Stimulated activated CD8-positive, alpha-beta memory T cell treated with anti-CD3 and anti-CD28 coated beads, Interleukin-2, amount 100 ng/mL, for 48 hours (primary cell): Measurements from ENCODE around the gene SERPINI1.
"Not testable (repeated sequence)": the region's sequence is repeated elsewhere in the genome, so short reads cannot be mapped to it uniquely, and the experiment has no call there.

Experiments
- DNase-seq, 2 donors: peaks; one replicate each; pipeline ENCODE4 v3.0.0-alpha.2; 2020; ENCODE audit warnings: low read depth in 2 of 2

The SERPINI1 gene

DNA sequence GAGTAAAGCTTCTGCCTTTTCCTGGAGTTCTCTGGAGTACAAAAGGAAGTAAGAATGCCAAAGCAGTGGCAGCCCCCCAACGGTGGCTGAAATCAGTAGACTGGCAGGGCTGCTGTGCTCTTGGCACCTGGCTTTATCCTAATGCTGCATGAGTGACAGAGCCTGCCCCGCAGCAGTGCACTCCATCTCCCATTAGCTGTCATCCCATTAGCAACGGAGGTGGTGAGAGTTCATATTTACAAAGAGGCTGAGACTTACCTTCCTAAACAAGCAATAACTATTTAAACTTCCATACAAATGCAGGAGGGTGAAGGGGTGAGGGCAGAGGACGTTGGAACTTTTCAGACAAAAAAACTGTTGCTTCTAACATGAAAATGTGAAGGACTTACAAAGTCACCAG is 51.9 kb downstream of the SERPINI1 start:
- no peak for DNase-seq

- DNase-seq: no peak
Observed at GRCh38 chr3:167798443-167798842, 62.9 kb downstream of the SERPINI1 start.

DNA sequence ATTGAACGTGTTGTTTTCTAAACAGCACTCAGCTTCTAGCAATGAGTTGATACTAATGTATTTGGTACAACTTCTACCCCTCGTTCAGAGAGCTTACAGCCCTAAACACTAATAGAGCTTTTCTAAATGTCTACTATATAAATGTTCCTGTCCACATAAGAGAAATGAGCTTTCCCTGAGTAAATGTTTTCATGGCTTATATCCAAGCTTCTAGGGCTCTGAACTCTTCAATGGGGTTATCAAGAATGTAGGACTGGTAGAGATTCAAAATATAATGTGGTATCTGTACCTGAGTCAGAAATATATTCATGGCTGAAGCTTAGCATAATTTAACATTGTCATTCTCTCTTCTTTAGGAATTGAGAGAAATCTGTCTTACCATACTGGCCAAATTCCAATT is 73.4 kb downstream of the SERPINI1 start:
- DNase-seq: no peak

- DNase-seq: no peak
Observed at GRCh38 chr3:167810236-167810635, 74.7 kb downstream of the SERPINI1 start.

DNA sequence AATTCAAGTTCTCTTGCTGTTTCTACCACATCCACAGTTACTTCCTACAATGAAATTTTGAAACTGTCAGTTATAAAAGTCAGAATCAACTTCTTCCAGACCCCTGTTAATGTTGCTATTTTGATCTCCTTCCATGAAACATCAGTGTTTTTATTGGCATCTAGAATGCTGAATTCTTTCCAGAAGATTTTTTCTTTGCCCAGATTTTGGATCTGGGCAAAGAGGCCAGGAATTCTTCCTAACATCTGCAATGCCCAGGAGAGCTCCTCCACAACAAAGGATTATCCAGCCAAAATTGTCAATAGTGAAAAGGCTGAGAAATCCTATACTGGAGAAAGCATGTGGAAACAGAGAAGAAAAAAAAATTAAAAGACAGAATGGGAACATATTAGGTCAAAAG is 75.5 kb downstream of the SERPINI1 start:
- no peak for DNase-seq

DNA sequence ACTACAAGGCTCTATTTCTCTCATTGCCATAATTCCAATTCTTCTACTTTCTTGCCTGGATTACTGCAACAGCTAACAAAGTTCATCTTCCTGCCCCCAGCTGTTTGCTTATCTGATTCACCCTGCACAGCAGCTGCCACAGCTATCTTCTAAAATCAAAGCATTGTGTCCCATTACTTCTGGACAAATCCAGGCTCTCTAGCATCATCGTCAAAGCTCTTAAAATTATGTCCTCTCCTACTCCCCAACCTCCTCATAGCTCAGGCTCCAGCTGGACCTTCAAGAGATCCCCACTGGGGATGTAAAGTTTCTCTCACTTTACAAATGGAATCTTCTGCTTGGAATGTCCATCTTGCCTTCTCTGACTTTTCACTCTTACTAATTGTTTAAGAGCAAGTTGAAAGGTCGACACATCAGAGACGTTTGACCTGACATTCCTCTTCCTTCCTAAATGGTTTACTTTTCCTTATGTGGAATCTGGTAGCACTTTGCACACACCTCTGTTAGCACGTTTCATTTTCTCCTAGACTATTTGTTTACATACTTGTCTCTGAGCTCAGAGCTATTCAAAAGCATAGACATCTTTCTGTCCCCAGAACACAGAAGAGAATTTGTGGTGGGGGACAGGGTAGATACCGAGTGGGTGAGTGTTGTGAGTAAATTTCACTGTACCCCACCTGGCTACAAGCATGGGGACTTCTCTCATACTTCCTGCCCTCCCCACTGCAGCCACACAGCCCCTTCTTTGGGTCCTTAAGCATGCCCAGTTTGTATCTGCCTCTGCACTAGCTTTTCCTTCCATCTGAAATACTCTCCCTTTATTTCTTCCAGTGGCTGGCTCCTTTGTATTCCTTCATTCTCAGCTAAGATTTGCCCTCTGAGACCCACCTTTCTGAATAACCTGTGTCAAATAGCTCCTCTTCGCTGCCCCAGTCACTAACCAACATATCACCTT is 77.9 kb downstream of the SERPINI1 start:
- DNase-seq: no peak

DNA sequence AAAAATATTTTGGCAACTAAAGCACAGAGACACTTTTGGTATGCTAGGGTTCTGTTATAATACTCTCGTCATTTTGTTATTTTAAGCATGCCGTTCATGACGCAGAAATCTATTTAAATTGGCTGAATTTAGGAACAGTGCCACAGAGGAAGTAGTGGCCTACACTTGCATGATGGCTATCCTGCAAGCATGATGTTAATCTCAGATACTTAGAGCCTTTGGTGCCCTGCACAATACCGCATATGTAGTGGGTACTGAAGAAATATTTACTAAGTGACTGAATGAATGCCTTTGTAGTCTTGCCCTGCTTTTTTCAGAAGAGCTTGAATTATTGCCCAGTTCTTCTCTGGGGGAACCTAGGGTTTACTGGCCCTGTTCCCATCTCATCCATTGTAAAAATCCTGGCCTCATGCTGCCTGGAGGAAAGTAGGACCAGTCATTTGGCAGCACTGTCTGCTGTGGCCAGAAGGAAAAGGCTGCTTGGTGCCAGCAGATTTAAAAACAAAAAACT is 79.0 kb downstream of the SERPINI1 start:
- no peak for DNase-seq

DNA sequence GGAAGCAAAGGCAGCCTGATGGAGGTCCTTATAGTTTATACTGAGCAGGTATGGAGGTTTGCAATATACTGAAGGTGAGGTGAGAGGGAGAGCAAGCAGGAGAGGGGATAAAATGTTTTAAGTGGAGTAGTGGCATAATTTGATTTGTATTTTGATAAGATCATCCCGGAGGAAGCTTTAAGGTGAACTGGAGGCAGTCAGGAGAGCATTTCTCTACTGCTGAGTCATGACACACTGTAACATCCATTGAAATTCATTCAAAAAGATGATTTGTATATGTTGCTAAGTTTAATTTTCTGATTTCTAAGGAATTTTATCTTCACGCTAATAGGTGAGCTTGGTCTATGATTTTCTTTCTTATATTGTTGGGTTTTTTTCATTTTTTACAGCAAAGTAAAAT is 81.4 kb downstream of the SERPINI1 start:
- no peak for DNase-seq

DNA sequence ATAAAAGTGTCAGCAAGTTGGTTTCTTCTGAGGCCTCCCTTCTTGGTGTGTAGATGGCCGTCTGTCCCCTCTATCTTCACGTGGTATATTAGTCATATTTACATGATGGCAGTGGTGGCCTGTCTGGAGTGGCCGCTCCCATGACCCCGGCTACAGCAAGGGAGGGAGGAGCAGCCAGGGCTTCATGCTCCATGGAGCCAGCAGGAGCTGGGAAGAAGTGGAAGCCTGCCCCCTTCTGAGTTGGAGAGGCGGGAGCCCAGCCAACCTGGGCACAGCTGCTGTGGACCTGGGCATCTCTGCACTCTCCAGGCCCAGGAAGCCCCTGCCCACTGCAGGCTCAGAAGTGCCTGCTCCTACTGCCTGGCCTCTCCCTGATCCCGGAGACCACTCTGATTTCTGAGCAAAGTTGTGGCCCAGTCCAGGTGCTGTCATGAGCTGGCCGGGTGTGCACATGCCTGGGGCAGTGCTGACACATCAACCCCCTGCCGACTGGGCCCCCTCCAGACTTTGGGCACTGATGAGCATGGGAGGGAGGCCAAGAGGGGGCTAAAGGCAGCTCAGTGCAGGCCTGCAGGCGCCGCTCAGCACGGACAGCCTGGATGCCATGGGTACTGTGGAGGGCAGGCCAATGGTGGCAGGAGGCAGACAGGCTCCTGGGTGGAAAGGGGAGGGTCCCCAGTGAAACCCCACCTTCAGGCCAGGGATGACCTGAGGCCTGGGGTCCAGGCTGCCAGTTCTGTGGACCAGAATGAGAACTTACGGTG is 84.8 kb downstream of the SERPINI1 start:
- DNase-seq: no peak

DNA sequence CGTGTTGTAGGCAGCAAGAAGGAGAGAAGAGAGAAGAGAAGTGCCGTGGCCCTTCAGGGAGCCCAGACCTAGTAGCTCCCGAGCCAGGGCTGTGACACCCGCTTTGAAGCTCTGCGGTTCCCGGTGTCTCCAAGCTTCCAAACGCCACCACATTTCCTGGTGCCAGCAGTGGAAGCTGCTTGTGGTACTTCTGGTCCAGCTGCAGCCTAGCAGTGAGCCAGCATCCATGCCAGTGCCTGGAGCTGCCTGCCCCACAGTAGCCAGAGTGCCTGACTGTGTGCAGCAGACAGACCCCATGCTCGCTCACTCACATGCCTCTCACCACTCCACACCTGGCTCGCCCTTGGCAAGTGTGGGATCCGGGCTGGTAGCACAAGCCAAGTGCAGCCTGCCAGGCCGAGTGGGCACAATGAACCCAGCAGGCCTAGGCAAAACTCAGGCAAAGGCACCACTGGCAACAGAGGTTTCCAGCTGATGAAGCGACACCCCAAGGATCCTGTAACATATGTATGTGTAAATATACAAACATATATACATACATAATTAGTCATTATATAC is 85.8 kb downstream of the SERPINI1 start:
- no peak for DNase-seq

GRCh38 chr3:167823738-167824137 is 88.2 kb downstream of the SERPINI1 start:
- no peak for DNase-seq

DNA sequence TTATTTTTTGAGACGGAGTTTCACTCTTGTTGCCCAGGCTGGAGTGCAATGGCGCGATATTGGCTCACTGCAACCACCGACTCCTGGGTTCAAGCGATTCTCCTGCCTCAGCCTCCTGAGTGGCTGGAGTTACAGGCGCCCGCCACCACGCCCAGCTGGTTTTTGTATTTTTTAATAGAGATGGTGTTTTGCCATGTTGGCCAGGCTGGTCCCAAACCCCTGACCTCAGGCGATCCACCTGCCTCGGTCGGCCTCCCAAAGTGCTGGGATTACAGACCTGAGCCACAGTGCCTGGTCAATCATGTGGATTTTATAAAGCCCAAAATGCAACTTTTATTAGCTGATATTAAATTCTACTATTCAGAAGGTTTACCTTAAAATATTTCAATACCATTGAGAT is 92.1 kb downstream of the SERPINI1 start:
- not testable (repeated sequence) for DNase-seq

DNA sequence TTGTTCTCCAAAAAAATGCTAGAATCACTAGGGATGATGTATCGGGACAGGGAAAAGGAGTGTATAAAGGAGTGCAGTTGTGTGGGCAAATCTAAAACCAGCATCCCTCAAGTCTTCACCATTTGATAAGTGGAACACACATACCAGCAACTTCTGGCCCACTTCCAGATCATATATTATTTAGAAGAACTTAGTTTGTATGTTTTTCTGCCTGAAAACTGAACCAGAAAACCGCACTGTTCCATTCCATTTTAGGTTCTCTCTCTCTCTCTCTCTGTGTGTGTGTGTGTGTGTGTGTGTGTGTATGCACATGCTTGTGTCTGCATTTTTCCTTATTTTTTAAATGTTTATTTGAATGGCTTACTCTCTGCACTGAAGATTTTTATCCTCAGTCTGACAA is 93.5 kb downstream of the SERPINI1 start:
- no peak for DNase-seq

DNA sequence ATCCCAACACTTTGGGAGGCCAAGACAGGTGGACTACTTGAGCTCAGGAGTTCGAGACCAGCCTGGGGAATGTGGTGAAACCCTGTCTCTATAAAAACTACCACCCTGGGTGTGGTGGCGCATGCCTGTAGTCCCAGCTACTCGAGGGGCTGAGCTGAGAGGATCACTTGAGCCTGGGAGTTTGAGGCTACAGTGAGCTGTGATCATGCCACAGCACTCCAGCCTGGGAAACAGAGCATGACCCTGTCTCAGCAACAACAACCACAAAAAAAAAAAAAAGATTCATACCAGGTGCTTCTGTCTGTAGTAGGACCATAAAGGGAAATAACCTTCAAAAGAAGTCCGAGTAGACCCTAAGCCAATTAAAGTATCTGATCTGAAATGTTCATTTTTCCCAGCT is 94.5 kb downstream of the SERPINI1 start:
- DNase-seq: no peak

GRCh38 chr3:167835359-167835758 is 99.8 kb downstream of the SERPINI1 start:
- DNase-seq: no peak

GRCh38 chr3:167835953-167836352 is 100.4 kb downstream of the SERPINI1 start:
- DNase-seq: no peak

DNA sequence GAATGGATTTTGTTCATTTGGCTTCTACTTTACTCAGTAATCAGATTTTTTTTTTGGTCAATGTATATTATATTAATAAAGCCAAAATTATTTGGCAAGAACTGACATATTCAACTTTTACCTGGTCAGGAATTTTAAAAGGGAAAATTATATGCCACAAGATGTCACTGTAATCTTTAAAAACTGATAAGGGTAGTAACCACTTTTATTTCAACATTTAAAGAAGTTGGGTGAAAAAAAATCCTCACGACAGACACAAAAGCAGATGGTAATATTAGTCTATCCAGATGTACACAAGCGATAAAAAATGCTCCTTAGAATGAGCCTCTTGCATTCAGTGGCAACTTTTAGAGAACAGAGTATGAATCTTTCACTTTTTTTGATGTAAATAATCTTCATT is 101.9 kb downstream of the SERPINI1 start:
- DNase-seq: no peak

GRCh38 chr3:167839460-167840134 is 104.1 kb downstream of the SERPINI1 start:
- no peak for DNase-seq

DNA sequence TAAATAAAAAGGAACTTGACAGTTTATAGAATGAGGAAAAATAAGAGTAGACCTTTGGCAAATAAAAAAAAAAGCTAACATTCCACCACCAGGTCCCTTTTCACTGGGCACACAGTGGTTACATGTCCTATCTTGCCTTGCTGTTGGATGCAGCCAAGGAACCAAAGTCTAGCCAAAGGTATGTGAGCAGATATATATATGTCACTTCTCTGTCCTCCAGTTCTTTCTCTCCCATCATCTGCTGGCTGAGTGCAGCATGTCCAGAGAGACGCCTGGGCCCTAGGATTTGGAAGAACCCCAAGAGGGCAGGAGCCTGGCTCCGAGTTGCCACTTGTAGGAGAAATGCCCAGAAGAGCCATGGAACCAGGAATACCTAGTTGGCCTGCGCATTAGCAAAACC is 104.7 kb downstream of the SERPINI1 start:
- no peak for DNase-seq

- no peak for DNase-seq
Observed at GRCh38 chr3:167843481-167843880, 108.0 kb downstream of the SERPINI1 start.

DNA sequence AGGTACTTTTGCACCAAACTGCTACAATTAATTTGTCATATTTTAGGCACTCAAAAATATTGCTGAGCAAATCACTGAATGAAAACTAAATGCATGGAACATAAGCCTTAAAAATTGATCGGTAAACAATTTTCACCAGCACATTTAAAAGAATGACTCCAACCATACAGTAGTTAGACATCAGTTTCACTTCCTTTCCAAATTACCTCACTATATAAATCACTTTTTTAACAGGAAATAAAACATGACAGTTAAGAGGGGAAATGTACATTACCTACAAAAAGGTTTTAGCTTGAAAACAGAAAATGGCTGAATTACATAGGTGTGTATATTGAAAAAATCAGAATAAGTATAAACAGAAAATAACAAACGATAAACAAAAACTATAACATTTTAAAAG is 108.4 kb downstream of the SERPINI1 start:
- no peak for DNase-seq

GRCh38 chr3:167844528-167844927 is 109.0 kb downstream of the SERPINI1 start:
- no peak for DNase-seq
